HG02623 (cell line): Measurements from ENCODE around the gene EME1.
A peak's percentile ranks its signal among the peaks of the same experiment; 100 is the strongest.
"Not testable (repeated sequence)": the region's sequence is repeated elsewhere in the genome, so short reads cannot be mapped to it uniquely, and the experiment has no call there.

Source experiments
- ATAC-seq: cut with Tn5 transposase; IDR thresholded peaks from one replicate; pipeline ENCODE4 v1.9.1; 2021; ENCODE audit warnings: moderate library complexity; ENCODE audit not compliant: unreplicated experiment

EME1 gene

GRCh38 chr17:50372758-50373556 lies at the start of gene EME1, which contains the start of gene MRPL27:
TSS of gene EME1 (plus strand) at chr17:50373229. CDS start at chr17:50375209, 1,980 bp downstream.
TSS of gene MRPL27 (minus strand) at chr17:50373184. CDS start at chr17:50373170, 14 bp downstream.
- ATAC-seq, result peak; percentile 83

- ATAC-seq, result no peak
These were observed 47.1 kb upstream of the EME1 start for GRCh38 chr17:50325906-50326305.

- no peak for ATAC-seq
These were observed 46.1 kb upstream of the EME1 start for GRCh38 chr17:50326831-50327364.

GRCh38 chr17:50328363-50329325 lies 44.4 kb upstream of the EME1 start:
- no peak for ATAC-seq

- ATAC-seq, result no peak
These were observed 43.3 kb upstream of the EME1 start for GRCh38 chr17:50329716-50330115.

GRCh38 chr17:50330151-50330775 lies 42.8 kb upstream of the EME1 start:
- no peak for ATAC-seq

- no peak for ATAC-seq
These were observed 41.8 kb upstream of the EME1 start for GRCh38 chr17:50331085-50331791.

GRCh38 chr17:50332196-50332595 lies 40.8 kb upstream of the EME1 start:
- ATAC-seq, result no peak

- ATAC-seq, result not testable (repeated sequence)
These were observed 39.6 kb upstream of the EME1 start for GRCh38 chr17:50333291-50334057.

- no peak for ATAC-seq
These were observed 35.1 kb upstream of the EME1 start for GRCh38 chr17:50337956-50338355.

- ATAC-seq, result no peak
These were observed 34.4 kb upstream of the EME1 start for GRCh38 chr17:50338645-50339044.

- no peak for ATAC-seq
These were observed 33.6 kb upstream of the EME1 start for GRCh38 chr17:50339381-50339780.

- no peak for ATAC-seq
These were observed 28.2 kb upstream of the EME1 start for GRCh38 chr17:50344731-50345365.

GRCh38 chr17:50345432-50346312 lies 27.4 kb upstream of the EME1 start, which contains the start of gene XYLT2:
TSS of gene XYLT2 (plus strand) at chr17:50346126. CDS start at chr17:50346141, 15 bp downstream.
- ATAC-seq, result peak; percentile 70

GRCh38 chr17:50346313-50347116 lies 26.5 kb upstream of the EME1 start:
- ATAC-seq, result peak; percentile 43

GRCh38 chr17:50347117-50347893 lies 25.7 kb upstream of the EME1 start:
- ATAC-seq, result no peak
